Lower leg skin (tissue), 4 donors: ENCODE measurements around the gene SAMD10. TPM values are rescaled to one million over a fixed set of nuclear protein-coding genes. Genes with fewer than 3 reads are reported as not detected.

Experiments
- DNase-seq, 2 donors: peaks; one replicate each; pipeline ENCODE4 v3.0.0-alpha.2; 2019; ENCODE audit warnings: low spot score in 2 of 2
- H3K4me3 ChIP-seq: fragments of 200-600 bp; sonication (generic); 2 replicates; pipeline ENCODE4 v1.5.1; 2017; ENCODE audit warnings: mild to moderate bottlenecking, low read depth; ENCODE audit not compliant: poor library complexity, severe bottlenecking
- CTCF ChIP-seq, 3 donors: fragments of 450-650 bp; IDR thresholded peaks; one replicate each; pipeline ENCODE4 v1.5.1; 2016; ENCODE audit warnings: antibody characterized with exemption in 3 of 3, mild to moderate bottlenecking in 3 of 3, moderate library complexity in 2 of 3
- POLR2A ChIP-seq, 2 donors: fragments of 450-650 bp; IDR thresholded peaks; one replicate each; pipeline ENCODE4 v1.6.1; 2016 to 2017; ENCODE audit warnings: antibody characterized with exemption in 2 of 2, mild to moderate bottlenecking in 1 of 2, moderate library complexity in 1 of 2
- WGBS, 2 donors: methylation state at CpG; one replicate each; pipeline ENCODE4 v1.1.5; 2018; 5-methylcytosine and 5-hydroxymethylcytosine counted together
- intact Hi-C: fragments of 100-400 bp; cut with DNase I; formaldehyde crosslinking; loops from one replicate; pipeline ENCODE4 v1.15.0; 2023; ENCODE audit warnings: low total_unique reads
- total RNA-seq, 4 donors: library from RNA; depleted of rRNA; stranded (reverse); fragments of >200 nt; gene quantifications; one replicate each; pipeline ENCODE4 v1.1.0, GENCODE V29; 2016

The SAMD10 gene
- total RNA-seq, 4 donors from 2014 or later: 8.1 to 11.3 (median 10.6) TPM

DNA sequence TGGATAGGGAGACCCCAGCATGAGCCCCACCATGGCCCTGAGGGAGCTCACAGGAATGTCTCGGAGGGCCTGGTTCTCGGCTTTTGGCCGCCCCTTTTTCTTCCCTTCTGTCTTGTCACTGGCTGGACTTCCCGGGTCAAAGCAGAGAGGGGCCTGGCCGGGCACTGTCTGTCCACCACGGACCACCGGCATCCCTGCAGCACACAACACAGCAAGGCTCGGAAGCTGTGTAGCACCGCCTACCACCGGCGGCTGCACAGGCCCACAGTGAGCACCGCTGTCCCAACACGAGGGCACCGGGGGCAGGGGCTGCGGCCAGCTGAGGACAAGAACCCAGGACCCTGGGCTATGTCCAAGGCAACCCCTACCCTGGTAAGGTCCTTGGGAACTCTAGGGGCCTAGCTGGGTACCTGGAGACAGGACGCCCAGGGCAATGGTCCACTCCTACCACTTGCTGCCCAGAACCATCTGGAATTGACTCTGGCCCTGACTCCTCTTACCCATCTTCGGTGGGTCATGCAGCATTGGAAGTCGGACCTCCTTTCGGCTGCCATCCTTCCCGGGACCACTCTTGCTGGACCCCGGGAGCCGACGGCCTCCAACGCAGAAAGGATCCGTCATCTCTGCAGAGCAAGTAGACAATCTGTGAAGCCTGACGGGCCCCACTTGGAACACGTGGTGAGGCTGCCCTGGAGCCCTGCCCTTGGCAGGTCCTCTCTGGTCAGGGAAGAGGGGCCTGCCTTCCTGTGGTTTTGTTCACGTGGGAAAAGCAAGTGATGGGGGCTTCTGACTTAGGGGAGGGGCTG lies 11.9 kb downstream of the SAMD10 start:
- TF ChIP-seq CTCF (IDR thresholded peaks at IDR 0.05) (no peak), POLR2A (IDR thresholded peaks at IDR 0.05) (no peak)
- intact Hi-C loops: no loop called here
- no peak overlapping the region for H3K4me3 ChIP-seq
- no peak for DNase-seq
- 90 to 96% methylated on average over 28 of the region's 28 CpGs for whole genome bisulfite sequencing, 2 donors

- no peak for DNase-seq
- TF ChIP-seq POLR2A (IDR thresholded peaks at IDR 0.05) (no peak), CTCF (IDR thresholded peaks at IDR 0.05) (no peak)
- intact Hi-C loops: no loop called here
- 92 to 95% methylated on average over 9 to 12 of the region's 13 CpGs for WGBS, 2 donors
- H3K4me3 ChIP-seq: no peak overlapping the region
Measured at GRCh38 chr20:63966944-63967322, 12.5 kb downstream of the SAMD10 start.

DNA sequence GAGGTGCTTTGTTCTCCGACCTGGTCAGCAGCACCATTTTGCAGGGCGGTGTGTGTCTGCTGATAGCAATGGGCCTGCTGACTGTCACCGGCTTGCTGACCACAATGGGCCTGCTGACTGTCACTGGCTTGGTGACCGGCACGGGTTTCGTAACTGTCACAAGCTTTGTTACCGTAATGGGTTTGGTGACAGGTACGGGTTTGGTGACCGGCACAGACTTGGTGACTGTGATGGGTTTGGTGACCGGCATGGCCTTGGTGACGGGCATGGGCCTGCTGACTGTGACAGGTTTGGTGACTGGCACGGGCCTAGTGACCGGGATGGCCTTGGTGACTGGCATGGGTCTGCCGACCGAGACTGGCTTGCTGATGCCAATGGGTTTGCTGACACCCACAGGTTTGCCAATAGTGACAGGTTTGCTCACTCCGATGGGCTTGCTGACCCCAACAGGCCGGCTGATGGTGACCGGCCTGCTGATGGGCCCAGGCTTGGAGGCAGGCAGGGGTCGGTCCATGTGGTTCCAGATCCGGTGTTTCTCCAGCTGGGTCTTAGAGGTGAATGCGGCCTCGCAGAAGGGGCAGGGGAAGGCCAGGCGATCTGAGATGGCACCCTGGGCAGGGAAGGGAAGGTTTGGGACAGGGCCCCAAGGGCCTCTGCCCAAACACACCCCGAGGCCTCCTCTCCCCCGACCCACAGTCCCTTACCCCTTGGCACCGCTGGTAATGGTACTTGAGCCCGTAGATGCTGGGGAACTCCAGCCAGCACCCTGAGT lies 13.1 kb downstream of the SAMD10 start:
- H3K4me3 ChIP-seq: no peak overlapping the region
- DNase-seq: no peak
- 93% methylated on average over 24 of the region's 27 CpGs for WGBS, 2 donors
- no peak for TF ChIP-seq CTCF (IDR thresholded peaks at IDR 0.05)
- TF ChIP-seq POLR2A (IDR thresholded peaks at IDR 0.05): no peak
- intact Hi-C loops: no loop called here

- DNase-seq: no peak
- no peak overlapping the region for H3K4me3 ChIP-seq
- WGBS, 2 donors: 96 to 97% methylated on average over 14 to 16 of the region's 16 CpGs
- intact Hi-C loops: no loop called here
- TF ChIP-seq CTCF (IDR thresholded peaks at IDR 0.05) (no peak), POLR2A (IDR thresholded peaks at IDR 0.05) (no peak)
Measured at GRCh38 chr20:63964412-63964811, 15.0 kb downstream of the SAMD10 start.

DNA sequence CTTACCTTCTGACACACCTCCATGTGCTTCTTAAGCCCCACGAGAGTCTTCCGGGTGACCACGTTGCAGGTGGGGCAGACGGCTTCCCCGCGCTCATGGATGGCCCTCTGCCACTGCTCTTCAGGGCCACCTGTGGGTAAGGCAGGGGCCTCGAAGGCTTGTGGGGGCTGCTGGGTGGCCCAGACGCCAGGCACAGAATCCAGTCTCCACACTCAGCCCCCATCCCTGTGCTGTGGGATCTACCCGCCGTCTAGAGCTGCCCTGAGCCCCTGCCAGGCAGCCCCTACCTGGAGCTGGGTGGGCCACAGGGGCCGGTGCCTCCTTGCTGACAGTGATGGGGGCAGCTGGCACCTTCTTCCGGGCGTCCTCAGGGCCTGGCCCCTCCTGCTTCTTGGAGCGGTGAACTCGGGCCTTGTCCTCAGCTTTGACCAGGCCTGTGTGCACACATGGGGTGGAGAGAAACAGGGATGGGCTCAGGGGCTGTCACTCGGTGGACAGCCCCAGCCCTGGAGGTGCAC lies 15.6 kb downstream of the SAMD10 start:
- no peak overlapping the region for H3K4me3 ChIP-seq
- WGBS, 2 donors: 94 to 99% methylated on average over 12 to 14 of the region's 16 CpGs
- no peak for DNase-seq
- TF ChIP-seq POLR2A (IDR thresholded peaks at IDR 0.05): no peak
- TF ChIP-seq CTCF (IDR thresholded peaks at IDR 0.05): no peak
- intact Hi-C loops: no loop called here
